NCI-H510A treated with DMSO at 0.1 percent for 48 hours (cell line): ENCODE data around the gene CSNK1G2.

ENCODE experiments used
- DNase-seq: peaks from one replicate; lab custom pipeline; 2025; lab: John Stamatoyannopoulos, UW

Gene CSNK1G2

GRCh38 chr19:1941146-1942077 is at the start of gene CSNK1G2:
Gene CSNK1G2 (plus strand): TSS chr19:1941172. CDS start chr19:1969773, 28,601 bp downstream.
- DNase-seq, result no peak

GRCh38 chr19:1893791-1894190 is 47.2 kb upstream of the CSNK1G2 start:
- no peak for DNase-seq

GRCh38 chr19:1896508-1896907 is 44.5 kb upstream of the CSNK1G2 start:
- DNase-seq, result no peak

GRCh38 chr19:1901940-1902404 is 39.0 kb upstream of the CSNK1G2 start:
- DNase-seq, result no peak

- no peak for DNase-seq
Measured at GRCh38 chr19:1902923-1903322, 38.0 kb upstream of the CSNK1G2 start.

GRCh38 chr19:1904860-1905109 is 36.2 kb upstream of the CSNK1G2 start:
- DNase-seq, result no peak

- peak; percentile 92 for DNase-seq
Measured at GRCh38 chr19:1905110-1905862, 35.7 kb upstream of the CSNK1G2 start, which contains the start of the genes ADAT3 and SCAMP4. Gene ADAT3 (plus strand): TSS chr19:1905399. CDS start chr19:1912048, 6,649 bp downstream. Gene SCAMP4 (plus strand): TSS chr19:1905399. CDS start chr19:1915020, 9,621 bp downstream.

GRCh38 chr19:1905863-1906375 is 35.1 kb upstream of the CSNK1G2 start:
- no peak for DNase-seq

GRCh38 chr19:1906985-1907562 is 33.9 kb upstream of the CSNK1G2 start:
- DNase-seq, result no peak

- no peak for DNase-seq
Measured at GRCh38 chr19:1907563-1908363, 33.2 kb upstream of the CSNK1G2 start.

GRCh38 chr19:1908364-1908678 is 32.7 kb upstream of the CSNK1G2 start:
- DNase-seq, result no peak

GRCh38 chr19:1909761-1910080 is 31.3 kb upstream of the CSNK1G2 start:
- DNase-seq, result no peak

- no peak for DNase-seq
Measured at GRCh38 chr19:1910177-1910576, 30.8 kb upstream of the CSNK1G2 start.

GRCh38 chr19:1911098-1911497 is 29.9 kb upstream of the CSNK1G2 start:
- DNase-seq, result no peak

- no peak for DNase-seq
Measured at GRCh38 chr19:1911995-1912394, 29.0 kb upstream of the CSNK1G2 start.

- no peak for DNase-seq
Measured at GRCh38 chr19:1912760-1913505, 28.0 kb upstream of the CSNK1G2 start.

GRCh38 chr19:1913781-1914577 is 27.0 kb upstream of the CSNK1G2 start:
- no peak for DNase-seq

- no peak for DNase-seq
Measured at GRCh38 chr19:1914826-1915341, 26.1 kb upstream of the CSNK1G2 start.

- DNase-seq, result no peak
Measured at GRCh38 chr19:1917146-1917545, 23.8 kb upstream of the CSNK1G2 start.

GRCh38 chr19:1917926-1918325 is 23.0 kb upstream of the CSNK1G2 start:
- DNase-seq, result no peak
